HCT116 (cell line): Measurements from ENCODE around the gene CIZ1. TPM values are rescaled to one million over a fixed set of nuclear protein-coding genes. Genes with fewer than 3 reads are reported as not detected.
A peak's percentile ranks its signal among the peaks of the same experiment; 100 is the strongest.

Source experiments
- ATAC-seq: fragments of 200-7000 bp; cut with Tn5 transposase; 2 replicates; pipeline ENCODE4 v1.9.1; 2020; ENCODE audit warnings: mild to moderate bottlenecking, moderate library complexity
- BruUV-seq: library from RNA; stranded (reverse); fragments of 400-500 nt; replicated peaks from 2 replicates; lab custom pipeline; 2021; lab: Mats Ljungman, UMichigan
- CTCF ChIA-PET: fragments of 300-600 bp; sonication (Branson Sonifier 250); formaldehyde crosslinking; loops from one replicate; lab custom pipeline; 2021; ENCODE audit warnings: antibody characterized with exemption; lab: Charles Lee
- POLR2A ChIA-PET: fragments of 300-600, 350-600 bp; sonication (Branson Sonifier 250); formaldehyde crosslinking; loops from one replicate; lab custom pipeline; 2021; ENCODE audit warnings: antibody characterized with exemption; lab: Charles Lee
- RAD21 ChIA-PET, 2 experiments: fragments of 300-600 bp; sonication (Branson Sonifier 250); formaldehyde crosslinking; loops; one replicate each; lab custom pipeline; 2023; ENCODE audit warnings: low total read pairs in 2 of 2; ENCODE audit not compliant: uncharacterized antibody in 2 of 2, unreplicated experiment in 2 of 2, low non-redundant PET in 1 of 2; lab: Charles Lee
- DNase-seq: peaks from one replicate; pipeline ENCODE4 v3.0.0-alpha.2; 2010; ENCODE audit warnings: low read depth, low spot score
- H2AFZ ChIP-seq: fragments of 200-600 bp; shearing (Covaris generic), sonication (generic); 2 replicates; pipeline ENCODE4 v1.6.1; 2017; ENCODE audit warnings: low read depth, mixed run types, mixed read lengths, antibody characterized with exemption, low read length; ENCODE audit not compliant: poor library complexity, severe bottlenecking
- H3K27ac ChIP-seq: 2 replicates; pipeline ENCODE4 v1.5.1; 2012; ENCODE audit warnings: low read depth, low read length
- H3K27me3 ChIP-seq: fragments of 200-600 bp; sonication (generic); 2 replicates; pipeline ENCODE4 v1.6.1; 2016; ENCODE audit warnings: mixed run types, low read length, mixed read lengths; ENCODE audit not compliant: insufficient read depth
- H3K36me3 ChIP-seq, 2 experiments: fragments of 200-500 bp in 1 of 2; fragments of 200-600 bp in 1 of 2; sonication (Bioruptor generic) in 1 of 2; sonication (generic) in 1 of 2; 2 replicates each; pipeline versions ENCODE4 v1.5.1 to v1.6.1; 2014 to 2016; ENCODE audit warnings: low read length in 2 of 2, inconsistent platforms in 1 of 2, mixed read lengths in 1 of 2, mixed run types in 1 of 2; ENCODE audit not compliant: insufficient read depth in 2 of 2, control insufficient read depth in 1 of 2
- H3K4me1 ChIP-seq, 2 experiments: fragments of 200-600 bp in 1 of 2; sonication (generic) in 1 of 2; 2 replicates each; pipeline versions ENCODE4 v1.5.1 to v1.6.1; 2012 to 2017; ENCODE audit warnings: low read length in 2 of 2, inconsistent platforms in 1 of 2, mild to moderate bottlenecking in 1 of 2, mixed read lengths in 1 of 2, mixed run types in 1 of 2, moderate library complexity in 1 of 2; ENCODE audit not compliant: insufficient read depth in 2 of 2, control insufficient read depth in 1 of 2
- H3K4me2 ChIP-seq: fragments of 200-600 bp; sonication (generic); 2 replicates; pipeline ENCODE4 v1.6.1; 2017; ENCODE audit warnings: mixed run types, low read length, mixed read lengths
- H3K4me3 ChIP-seq, 2 experiments: fragments of 200-600 bp in 1 of 2; sonication (generic) in 1 of 2; replicated peaks in 1 of 2; 2 replicates each; pipeline ENCODE4 v1.5.1; 2011 to 2016; ENCODE audit warnings: low read length in 2 of 2, control low read depth in 1 of 2, low read depth in 1 of 2, mild to moderate bottlenecking in 1 of 2, mixed read lengths in 1 of 2, mixed run types in 1 of 2
- H3K79me2 ChIP-seq: fragments of 200-600 bp; sonication (generic); 2 replicates; pipeline ENCODE4 v1.6.1; 2017; ENCODE audit warnings: mild to moderate bottlenecking, mixed run types, low read length, moderate library complexity, mixed read lengths; ENCODE audit not compliant: insufficient read depth
- H3K9ac ChIP-seq: fragments of 200-600 bp; sonication (generic); 2 replicates; pipeline ENCODE4 v1.6.1; 2016; ENCODE audit warnings: low read length, mixed read lengths
- H3K9me2 ChIP-seq: fragments of 200-600 bp; sonication (generic), shearing (Covaris generic); 2 replicates; pipeline ENCODE4 v1.6.1; 2017; ENCODE audit warnings: mixed run types, mild to moderate bottlenecking, moderate library complexity; ENCODE audit not compliant: insufficient read depth
- H3K9me3 ChIP-seq, 2 experiments: fragments of 200-500 bp in 1 of 2; fragments of 200-600 bp in 1 of 2; sonication (Bioruptor generic) in 1 of 2; sonication (generic) in 1 of 2; 2 replicates each; pipeline ENCODE4 v1.6.1; 2014 to 2017; ENCODE audit warnings: low read length in 2 of 2, mixed read lengths in 2 of 2, inconsistent platforms in 1 of 2, low read depth in 1 of 2, mild to moderate bottlenecking in 1 of 2, mixed run types in 1 of 2, moderate library complexity in 1 of 2; ENCODE audit not compliant: control insufficient read depth in 1 of 2, insufficient read depth in 1 of 2
- H4K20me1 ChIP-seq: fragments of 200-600 bp; sonication (generic), shearing (Covaris generic); 2 replicates; pipeline ENCODE4 v1.6.1; 2017; ENCODE audit warnings: mixed run types, mild to moderate bottlenecking, moderate library complexity; ENCODE audit not compliant: insufficient read depth
- EGR1 ChIP-seq: IDR thresholded peaks from 2 replicates; pipeline ENCODE4 v1.6.1; 2012; ENCODE audit warnings: low read depth
- ELF1 ChIP-seq: IDR thresholded peaks from 2 replicates; pipeline ENCODE4 v1.6.1; 2012; ENCODE audit warnings: low read depth, borderline replicate concordance
- JUND ChIP-seq: IDR thresholded peaks from 2 replicates; pipeline ENCODE4 v1.6.1; 2012
- POLR2AphosphoS5 ChIP-seq: IDR thresholded peaks from 2 replicates; pipeline ENCODE4 v1.6.1; 2011; ENCODE audit warnings: mild to moderate bottlenecking, low read depth, low read length, moderate library complexity
- RAD21 ChIP-seq: IDR thresholded peaks from 2 replicates; pipeline ENCODE4 v1.6.1; 2012; ENCODE audit warnings: low read depth, mild to moderate bottlenecking
- SP1 ChIP-seq: IDR thresholded peaks from 2 replicates; pipeline ENCODE4 v1.6.1; 2012; ENCODE audit warnings: low read depth
- SRF ChIP-seq: IDR thresholded peaks from 2 replicates; pipeline ENCODE4 v1.6.1; 2012; ENCODE audit warnings: low read depth
- TCF7L2 ChIP-seq: IDR thresholded peaks from 2 replicates; pipeline ENCODE4 v1.7.0; 2011; ENCODE audit warnings: borderline replicate concordance, inconsistent platforms; ENCODE audit not compliant: insufficient read depth, insufficient read length; ENCODE audit errors: extremely low read depth
- YY1 ChIP-seq: IDR thresholded peaks from 2 replicates; pipeline ENCODE4 v1.6.1; 2011; ENCODE audit warnings: low read length, low read depth, moderate library complexity, mild to moderate bottlenecking; ENCODE audit not compliant: insufficient replicate concordance; ENCODE audit errors: extremely low read depth
- ZFX ChIP-seq: fragments of 450-650 bp; IDR thresholded peaks from 2 replicates; pipeline ENCODE4 v1.6.1; 2017
- ZNF274 ChIP-seq: fragments of 200-500 bp; sonication (Bioruptor generic); IDR thresholded peaks from 2 replicates; pipeline ENCODE4 v1.6.1; 2014; ENCODE audit warnings: mild to moderate bottlenecking, low read depth, low read length, inconsistent platforms
- intact Hi-C: fragments of 100-400 bp; cut with micrococcal nuclease; formaldehyde crosslinking; loops from 2 replicates; pipeline ENCODE4 v1.10.0; 2022
- total RNA-seq: library from RNA; stranded (reverse); gene quantifications from one replicate; pipeline ENCODE4 v1.2.1, GENCODE V29; 2021; ENCODE audit not compliant: unreplicated experiment
- TF ChIP-seq, protein P1 (sequence below): IDR thresholded peaks from 2 replicates; pipeline ENCODE4 v1.6.1; 2012; ENCODE audit warnings: low read depth
- TF ChIP-seq, protein P2 (sequence below): IDR thresholded peaks from 2 replicates; pipeline ENCODE4 v1.6.1; 2012
- TF ChIP-seq, protein P3 (sequence below): IDR thresholded peaks from 2 replicates; pipeline ENCODE4 v1.6.1; 2011; ENCODE audit warnings: mild to moderate bottlenecking, low read length, moderate library complexity; ENCODE audit not compliant: insufficient replicate concordance; ENCODE audit errors: extremely low read depth

Gene CIZ1
- total RNA-seq, 1 experiment from 2014 or later = 144 TPM

DNA sequence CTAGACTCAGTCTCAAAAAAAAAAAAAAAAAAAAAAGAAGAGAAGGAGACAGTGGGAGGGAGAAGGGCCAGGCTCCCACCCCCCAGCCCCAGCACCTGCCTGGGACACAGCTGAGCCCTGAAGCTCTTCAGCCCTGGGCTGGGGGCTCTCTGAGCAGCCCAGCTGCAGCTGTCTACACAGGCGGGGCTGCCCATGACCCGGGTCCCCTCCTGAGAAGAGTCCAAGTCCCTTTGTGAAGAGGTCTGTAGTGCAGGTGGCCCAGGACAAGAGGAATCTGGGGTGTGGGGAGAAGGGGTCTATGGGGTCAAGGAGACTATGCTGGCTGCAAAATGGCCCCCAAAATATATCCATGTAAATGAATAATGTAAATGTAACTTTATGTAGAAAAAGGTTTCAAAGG lies 48.8 kb downstream of the CIZ1 start (continued):
- TF ChIP-seq, protein P1, sequence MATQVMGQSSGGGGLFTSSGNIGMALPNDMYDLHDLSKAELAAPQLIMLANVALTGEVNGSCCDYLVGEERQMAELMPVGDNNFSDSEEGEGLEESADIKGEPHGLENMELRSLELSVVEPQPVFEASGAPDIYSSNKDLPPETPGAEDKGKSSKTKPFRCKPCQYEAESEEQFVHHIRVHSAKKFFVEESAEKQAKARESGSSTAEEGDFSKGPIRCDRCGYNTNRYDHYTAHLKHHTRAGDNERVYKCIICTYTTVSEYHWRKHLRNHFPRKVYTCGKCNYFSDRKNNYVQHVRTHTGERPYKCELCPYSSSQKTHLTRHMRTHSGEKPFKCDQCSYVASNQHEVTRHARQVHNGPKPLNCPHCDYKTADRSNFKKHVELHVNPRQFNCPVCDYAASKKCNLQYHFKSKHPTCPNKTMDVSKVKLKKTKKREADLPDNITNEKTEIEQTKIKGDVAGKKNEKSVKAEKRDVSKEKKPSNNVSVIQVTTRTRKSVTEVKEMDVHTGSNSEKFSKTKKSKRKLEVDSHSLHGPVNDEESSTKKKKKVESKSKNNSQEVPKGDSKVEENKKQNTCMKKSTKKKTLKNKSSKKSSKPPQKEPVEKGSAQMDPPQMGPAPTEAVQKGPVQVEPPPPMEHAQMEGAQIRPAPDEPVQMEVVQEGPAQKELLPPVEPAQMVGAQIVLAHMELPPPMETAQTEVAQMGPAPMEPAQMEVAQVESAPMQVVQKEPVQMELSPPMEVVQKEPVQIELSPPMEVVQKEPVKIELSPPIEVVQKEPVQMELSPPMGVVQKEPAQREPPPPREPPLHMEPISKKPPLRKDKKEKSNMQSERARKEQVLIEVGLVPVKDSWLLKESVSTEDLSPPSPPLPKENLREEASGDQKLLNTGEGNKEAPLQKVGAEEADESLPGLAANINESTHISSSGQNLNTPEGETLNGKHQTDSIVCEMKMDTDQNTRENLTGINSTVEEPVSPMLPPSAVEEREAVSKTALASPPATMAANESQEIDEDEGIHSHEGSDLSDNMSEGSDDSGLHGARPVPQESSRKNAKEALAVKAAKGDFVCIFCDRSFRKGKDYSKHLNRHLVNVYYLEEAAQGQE = no peak
- TF ChIP-seq, protein P2, sequence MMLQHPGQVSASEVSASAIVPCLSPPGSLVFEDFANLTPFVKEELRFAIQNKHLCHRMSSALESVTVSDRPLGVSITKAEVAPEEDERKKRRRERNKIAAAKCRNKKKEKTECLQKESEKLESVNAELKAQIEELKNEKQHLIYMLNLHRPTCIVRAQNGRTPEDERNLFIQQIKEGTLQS = no peak
- TF ChIP-seq SP1 (no peak), ZFX (no peak), JUND (no peak), RAD21 (no peak), ELF1 (no peak), YY1 (no peak)
- TF ChIP-seq, protein P3, sequence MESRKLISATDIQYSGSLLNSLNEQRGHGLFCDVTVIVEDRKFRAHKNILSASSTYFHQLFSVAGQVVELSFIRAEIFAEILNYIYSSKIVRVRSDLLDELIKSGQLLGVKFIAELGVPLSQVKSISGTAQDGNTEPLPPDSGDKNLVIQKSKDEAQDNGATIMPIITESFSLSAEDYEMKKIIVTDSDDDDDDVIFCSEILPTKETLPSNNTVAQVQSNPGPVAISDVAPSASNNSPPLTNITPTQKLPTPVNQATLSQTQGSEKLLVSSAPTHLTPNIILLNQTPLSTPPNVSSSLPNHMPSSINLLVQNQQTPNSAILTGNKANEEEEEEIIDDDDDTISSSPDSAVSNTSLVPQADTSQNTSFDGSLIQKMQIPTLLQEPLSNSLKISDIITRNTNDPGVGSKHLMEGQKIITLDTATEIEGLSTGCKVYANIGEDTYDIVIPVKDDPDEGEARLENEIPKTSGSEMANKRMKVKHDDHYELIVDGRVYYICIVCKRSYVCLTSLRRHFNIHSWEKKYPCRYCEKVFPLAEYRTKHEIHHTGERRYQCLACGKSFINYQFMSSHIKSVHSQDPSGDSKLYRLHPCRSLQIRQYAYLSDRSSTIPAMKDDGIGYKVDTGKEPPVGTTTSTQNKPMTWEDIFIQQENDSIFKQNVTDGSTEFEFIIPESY = no peak

DNA sequence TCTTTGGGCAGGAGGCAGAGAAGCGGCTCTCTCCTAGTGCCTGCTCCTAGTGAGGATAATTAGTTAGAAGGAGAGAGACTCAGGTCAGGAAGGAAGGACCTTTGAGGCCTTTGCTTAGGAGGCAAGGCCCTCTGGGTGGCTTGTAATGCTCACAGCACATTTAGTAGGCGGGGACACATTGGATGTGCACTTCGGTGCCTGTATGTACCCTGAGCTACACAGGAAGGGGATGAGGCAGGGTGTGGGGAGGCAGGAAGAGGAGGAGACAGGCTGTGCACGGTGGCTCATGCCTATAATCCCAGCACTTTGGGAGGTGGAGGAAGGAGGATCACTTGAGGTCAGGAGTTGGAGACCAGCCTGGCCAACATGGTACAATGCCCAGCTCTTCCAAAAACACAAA lies 49.3 kb downstream of the CIZ1 start:
- Histone ChIP-seq H3K4me1 (peaks cover 0 to 7% of the 10 kb centered on the region in 2 experiments; a peak in 1 of 4 replicates), H4K20me1 (no peaks in the 10 kb centered on the region), H3K36me3 (no peaks in the 10 kb centered on the region), H3K9ac (no peak overlapping the region), H2AFZ (no peak overlapping the region), H3K79me2 (no peaks in the 10 kb centered on the region), H3K9me3 (no peaks in the 10 kb centered on the region), H3K9me2 (no peaks in the 10 kb centered on the region), H3K27me3 (no peaks in the 10 kb centered on the region), H3K4me3 (no peak overlapping the region), H3K27ac (no peak overlapping the region), H3K4me2 (no peak overlapping the region)
- ATAC-seq = 0 out of 2 replicates have a peak, but pooled peaks have one; percentile 39
- no TSS peak for BruUV-seq
- CTCF ChIA-PET = no interaction called here
- intact Hi-C loops = no loop called here
- DNase-seq = no peak
- RAD21 ChIA-PET = no interaction called here
- POLR2A ChIA-PET = interaction anchor here (1.1 kb wide), 1 partner anchor 14 kb away, joined by 3 read pairs; no protein-coding TSS in a partner anchor
- TF ChIP-seq SP1 (no peak), SRF (no peak), TCF7L2 (no peak), EGR1 (no peak), POLR2AphosphoS5 (no peak), JUND (no peak), ZNF274 (no peak)
- TF ChIP-seq, protein P3 = no peak
